WTC11 (cell line): ENCODE results near the gene PSKH1. TPM values are rescaled to one million over a fixed set of nuclear protein-coding genes. Genes with fewer than 3 reads are reported as not detected.
A peak's percentile ranks its signal among the peaks of the same experiment; 100 is the strongest.

Experiments used
- ATAC-seq: fragments of 200-7000 bp; cut with Tn5 transposase; 2 replicates; pipeline ENCODE4 v1.10.0; 2021; ENCODE audit warnings: mild to moderate bottlenecking, moderate library complexity
- CTCF ChIA-PET: fragments of 300-600 bp; sonication (Branson Sonifier 250); formaldehyde crosslinking; loops from one replicate; lab custom pipeline; 2021; ENCODE audit warnings: antibody characterized with exemption; lab: Charles Lee
- POLR2A ChIA-PET: fragments of 350-600 bp; sonication (Branson Sonifier 250); formaldehyde crosslinking; loops from one replicate; lab custom pipeline; 2021; ENCODE audit warnings: antibody characterized with exemption; lab: Charles Lee
- DNase-seq: peaks from one replicate; pipeline ENCODE4 v3.0.0; 2021; ENCODE audit warnings: low spot score
- H3K27ac Mint-ChIP-seq: 2 replicates; pipeline ENCODE4 v1.8.0; 2021; ENCODE audit warnings: mixed read lengths
- H3K27me3 Mint-ChIP-seq: 2 replicates; pipeline ENCODE4 v1.8.0; 2021; ENCODE audit warnings: low read depth, mild to moderate bottlenecking, moderate library complexity, mixed read lengths
- H3K36me3 Mint-ChIP-seq: 2 replicates; pipeline ENCODE4 v1.8.0; 2021; ENCODE audit warnings: mixed read lengths
- H3K4me1 Mint-ChIP-seq: 2 replicates; pipeline ENCODE4 v1.8.0; 2022; ENCODE audit warnings: mixed read lengths
- H3K4me3 Mint-ChIP-seq: 2 replicates; pipeline ENCODE4 v1.8.0; 2021; ENCODE audit warnings: mild to moderate bottlenecking, moderate library complexity, mixed read lengths
- H3K9me3 Mint-ChIP-seq: 2 replicates; pipeline ENCODE4 v1.8.0; 2021; ENCODE audit warnings: mixed read lengths
- ATF1 ChIP-seq: sonication (generic); formaldehyde crosslinking; IDR thresholded peaks from 2 replicates; pipeline ENCODE4 v1.8.1; 2023; ENCODE audit warnings: mild to moderate bottlenecking, moderate library complexity, missing genetic modification reagents
- CREB1 ChIP-seq: sonication (generic); formaldehyde crosslinking; IDR thresholded peaks from 2 replicates; pipeline ENCODE4 v1.8.0; 2023; ENCODE audit warnings: mild to moderate bottlenecking, missing genetic modification reagents
- EMX1 ChIP-seq: fragments of 250-450 bp; sonication (Bioruptor Pico); IDR thresholded peaks from 2 replicates; pipeline ENCODE4 v1.8.0; 2021; ENCODE audit warnings: mild to moderate bottlenecking
- ESRRA ChIP-seq: sonication (generic); formaldehyde crosslinking; IDR thresholded peaks from 2 replicates; pipeline ENCODE4 v1.8.1; 2022; ENCODE audit warnings: mild to moderate bottlenecking, missing genetic modification reagents, borderline replicate concordance
- IRF1 ChIP-seq: sonication (generic); formaldehyde crosslinking; IDR thresholded peaks from 2 replicates; pipeline ENCODE4 v1.8.0; 2023; ENCODE audit warnings: missing genetic modification reagents
- IRF2 ChIP-seq: sonication (generic); formaldehyde crosslinking; IDR thresholded peaks from 2 replicates; pipeline ENCODE4 v1.8.0; 2022; ENCODE audit warnings: low read depth, missing genetic modification reagents, borderline replicate concordance
- NFYB ChIP-seq: sonication (generic); formaldehyde crosslinking; conservative IDR thresholded peaks from 2 replicates; pipeline ENCODE4 v1.8.0; 2022; ENCODE audit warnings: low read depth, missing genetic modification reagents
- NR2C2 ChIP-seq: sonication (generic); formaldehyde crosslinking; IDR thresholded peaks from 2 replicates; pipeline ENCODE4 v1.8.0; 2022; ENCODE audit warnings: mild to moderate bottlenecking, missing genetic modification reagents
- PRRX2 ChIP-seq: fragments of 250-450 bp; sonication (Bioruptor Pico); IDR thresholded peaks from 2 replicates; pipeline ENCODE4 v1.8.0; 2021; ENCODE audit warnings: mild to moderate bottlenecking
- RORB ChIP-seq: fragments of 250-450 bp; sonication (Bioruptor Pico); IDR thresholded peaks from 2 replicates; pipeline ENCODE4 v1.9.0; 2021; ENCODE audit warnings: mild to moderate bottlenecking
- SMAD3 ChIP-seq: sonication (generic); formaldehyde crosslinking; IDR thresholded peaks from 2 replicates; pipeline ENCODE4 v1.8.0; 2022; ENCODE audit warnings: missing genetic modification reagents, mild to moderate bottlenecking, borderline replicate concordance
- ZNF121 ChIP-seq: sonication (generic); formaldehyde crosslinking; IDR thresholded peaks from 2 replicates; pipeline ENCODE4 v1.8.0; 2023; ENCODE audit warnings: missing genetic modification reagents
- ZNF263 ChIP-seq: sonication (generic); formaldehyde crosslinking; IDR thresholded peaks from 2 replicates; pipeline ENCODE4 v1.8.1; 2022; ENCODE audit warnings: low read depth, mild to moderate bottlenecking, moderate library complexity, missing genetic modification reagents
- ZNF423 ChIP-seq: fragments of 250-450 bp; sonication (Bioruptor Pico); IDR thresholded peaks from 2 replicates; pipeline ENCODE4 v2.1.2; 2022; ENCODE audit warnings: mild to moderate bottlenecking, moderate library complexity
- total RNA-seq: library from RNA; stranded (reverse); gene quantifications from 3 replicates; pipeline ENCODE4 v1.2.3, GENCODE V29; 2021
- TF ChIP-seq, protein P1 (sequence below): fragments of 250-450 bp; sonication (Bioruptor Pico); IDR thresholded peaks from 2 replicates; pipeline ENCODE4 v1.9.0; 2021; ENCODE audit warnings: mild to moderate bottlenecking
- TF ChIP-seq, protein P2 (sequence below): sonication (generic); formaldehyde crosslinking; IDR thresholded peaks from 2 replicates; pipeline ENCODE4 v1.8.1; 2022; ENCODE audit warnings: low read depth, mild to moderate bottlenecking, moderate library complexity, missing genetic modification reagents, borderline replicate concordance
- TF ChIP-seq, protein P3 (sequence below): fragments of 250-450 bp; sonication (Bioruptor Pico); IDR thresholded peaks from 2 replicates; pipeline ENCODE4 v1.9.0; 2021; ENCODE audit warnings: mild to moderate bottlenecking
- TF ChIP-seq, protein P4 (sequence below): sonication (generic); formaldehyde crosslinking; IDR thresholded peaks from 2 replicates; pipeline ENCODE4 v1.8.1; 2023; ENCODE audit warnings: mild to moderate bottlenecking, missing genetic modification reagents, borderline replicate concordance
- TF ChIP-seq, protein P5 (sequence below): sonication (generic); formaldehyde crosslinking; IDR thresholded peaks from 2 replicates; pipeline ENCODE4 v1.8.0; 2022; ENCODE audit warnings: missing genetic modification reagents
- TF ChIP-seq, protein P6 (sequence below): fragments of 250-450 bp; sonication (Bioruptor Pico); conservative IDR thresholded peaks from 2 replicates; pipeline ENCODE4 v1.9.0; 2021; ENCODE audit warnings: mild to moderate bottlenecking

The PSKH1 gene
- total RNA-seq, 1 experiment from 2014 or later: 32.6 TPM

DNA sequence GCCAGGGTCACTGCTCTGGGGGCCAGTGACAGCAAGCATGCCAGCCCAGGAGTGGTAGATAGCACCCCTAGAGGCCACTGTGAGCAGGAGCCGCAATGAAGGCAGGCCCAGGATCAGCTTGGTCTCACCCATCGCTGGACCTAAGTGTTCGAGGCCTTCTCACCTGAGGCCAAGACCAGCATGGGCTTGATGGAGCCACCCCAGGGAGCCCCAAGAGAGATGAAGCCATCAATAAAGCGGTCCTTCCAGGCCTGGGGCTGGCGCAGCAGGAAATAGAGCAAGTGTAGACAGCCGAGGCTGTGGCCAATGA lies 49.1 kb downstream of the PSKH1 start (continued):
- TF ChIP-seq, protein P1, sequence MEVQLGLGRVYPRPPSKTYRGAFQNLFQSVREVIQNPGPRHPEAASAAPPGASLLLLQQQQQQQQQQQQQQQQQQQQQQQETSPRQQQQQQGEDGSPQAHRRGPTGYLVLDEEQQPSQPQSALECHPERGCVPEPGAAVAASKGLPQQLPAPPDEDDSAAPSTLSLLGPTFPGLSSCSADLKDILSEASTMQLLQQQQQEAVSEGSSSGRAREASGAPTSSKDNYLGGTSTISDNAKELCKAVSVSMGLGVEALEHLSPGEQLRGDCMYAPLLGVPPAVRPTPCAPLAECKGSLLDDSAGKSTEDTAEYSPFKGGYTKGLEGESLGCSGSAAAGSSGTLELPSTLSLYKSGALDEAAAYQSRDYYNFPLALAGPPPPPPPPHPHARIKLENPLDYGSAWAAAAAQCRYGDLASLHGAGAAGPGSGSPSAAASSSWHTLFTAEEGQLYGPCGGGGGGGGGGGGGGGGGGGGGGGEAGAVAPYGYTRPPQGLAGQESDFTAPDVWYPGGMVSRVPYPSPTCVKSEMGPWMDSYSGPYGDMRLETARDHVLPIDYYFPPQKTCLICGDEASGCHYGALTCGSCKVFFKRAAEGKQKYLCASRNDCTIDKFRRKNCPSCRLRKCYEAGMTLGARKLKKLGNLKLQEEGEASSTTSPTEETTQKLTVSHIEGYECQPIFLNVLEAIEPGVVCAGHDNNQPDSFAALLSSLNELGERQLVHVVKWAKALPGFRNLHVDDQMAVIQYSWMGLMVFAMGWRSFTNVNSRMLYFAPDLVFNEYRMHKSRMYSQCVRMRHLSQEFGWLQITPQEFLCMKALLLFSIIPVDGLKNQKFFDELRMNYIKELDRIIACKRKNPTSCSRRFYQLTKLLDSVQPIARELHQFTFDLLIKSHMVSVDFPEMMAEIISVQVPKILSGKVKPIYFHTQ (CRISPR knock-in tag): no peak
- TF ChIP-seq, all 79 proteins: peak for 3

DNA sequence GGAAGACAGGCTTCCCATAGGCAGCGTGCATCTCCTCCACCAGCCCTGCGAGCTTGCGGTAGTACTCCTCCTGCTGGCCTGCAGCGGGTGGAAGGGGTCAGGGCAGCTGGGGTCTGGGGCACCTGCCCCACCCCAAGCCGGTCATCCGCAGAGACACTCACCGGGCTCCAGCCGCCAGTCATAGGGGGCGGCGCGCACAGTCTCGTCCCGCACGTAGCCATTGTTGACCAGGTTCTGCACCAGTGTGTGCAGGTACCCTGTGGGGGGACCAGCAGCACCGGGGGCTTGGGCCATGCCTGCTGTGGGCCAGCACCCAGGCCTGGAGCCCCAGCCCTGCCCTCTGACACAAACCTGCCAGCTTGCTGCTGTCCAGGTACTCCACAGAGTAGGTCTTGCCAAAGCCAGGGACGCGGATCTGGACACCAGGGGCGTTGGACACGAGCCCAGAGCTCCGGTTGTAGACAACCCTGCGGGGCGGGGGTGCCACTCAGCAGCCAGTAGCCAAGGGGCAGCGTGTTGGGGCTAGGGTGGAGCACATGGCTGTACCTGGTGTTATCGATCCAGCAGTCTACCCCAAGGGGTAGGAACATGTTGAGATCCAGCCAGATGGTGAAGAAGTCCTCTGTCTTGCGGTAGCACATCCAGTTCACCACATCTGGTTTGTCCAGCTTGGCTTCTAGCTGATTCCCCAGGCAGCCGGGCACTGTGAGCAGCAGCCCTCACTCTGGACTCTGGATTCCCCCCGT lies 49.6 kb downstream of the PSKH1 start:
- H3K4me1 Mint-ChIP-seq: 0 out of 2 replicates have a peak, but pooled peaks cover 4% of the 10 kb centered on the region
- ChIA-PET CTCF (interaction anchor here (0.6 to 5.4 kb wide), 36 partner anchors 8 to 422 kb away, joined by 3 to 61 read pairs (median 5); partner anchors contain the start of genes DDX28, DUS2, NFATC3 and NRN1L), POLR2A (interaction anchor here (0.8 to 1.2 kb wide), 2 partner anchors 50 to 59 kb away, joined by 3 to 4 read pairs; partner anchors contain the start of gene PSKH1)
- H3K9me3 Mint-ChIP-seq: no peaks in the 10 kb centered on the region
- ATAC-seq (peak; percentile 44), DNase-seq (no peak)
- no peak overlapping the region for H3K4me3 Mint-ChIP-seq
- H3K36me3 Mint-ChIP-seq: peaks cover 14% of the 10 kb centered on the region
- no peak overlapping the region for H3K27ac Mint-ChIP-seq
- H3K27me3 Mint-ChIP-seq: no peaks in the 10 kb centered on the region
- TF ChIP-seq PRRX2 (CRISPR knock-in tag): 0 out of 2 replicates have a peak, but pooled peaks have one; percentile 1
- TF ChIP-seq ZNF121: peak; percentile 89
- TF ChIP-seq NFYB (CRISPR knock-in tag): no peak
- TF ChIP-seq ATF1: no peak
- no peak for TF ChIP-seq NR2C2 (CRISPR knock-in tag)
- TF ChIP-seq, protein P2, sequence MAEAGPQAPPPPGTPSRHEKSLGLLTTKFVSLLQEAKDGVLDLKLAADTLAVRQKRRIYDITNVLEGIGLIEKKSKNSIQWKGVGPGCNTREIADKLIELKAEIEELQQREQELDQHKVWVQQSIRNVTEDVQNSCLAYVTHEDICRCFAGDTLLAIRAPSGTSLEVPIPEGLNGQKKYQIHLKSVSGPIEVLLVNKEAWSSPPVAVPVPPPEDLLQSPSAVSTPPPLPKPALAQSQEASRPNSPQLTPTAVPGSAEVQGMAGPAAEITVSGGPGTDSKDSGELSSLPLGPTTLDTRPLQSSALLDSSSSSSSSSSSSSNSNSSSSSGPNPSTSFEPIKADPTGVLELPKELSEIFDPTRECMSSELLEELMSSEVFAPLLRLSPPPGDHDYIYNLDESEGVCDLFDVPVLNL: no peak
- no peak for TF ChIP-seq SMAD3
- no peak for TF ChIP-seq IRF2 (CRISPR knock-in tag)
- TF ChIP-seq, protein P3, sequence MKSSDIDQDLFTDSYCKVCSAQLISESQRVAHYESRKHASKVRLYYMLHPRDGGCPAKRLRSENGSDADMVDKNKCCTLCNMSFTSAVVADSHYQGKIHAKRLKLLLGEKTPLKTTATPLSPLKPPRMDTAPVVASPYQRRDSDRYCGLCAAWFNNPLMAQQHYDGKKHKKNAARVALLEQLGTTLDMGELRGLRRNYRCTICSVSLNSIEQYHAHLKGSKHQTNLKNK (CRISPR knock-in tag): no peak
- TF ChIP-seq, protein P4, sequence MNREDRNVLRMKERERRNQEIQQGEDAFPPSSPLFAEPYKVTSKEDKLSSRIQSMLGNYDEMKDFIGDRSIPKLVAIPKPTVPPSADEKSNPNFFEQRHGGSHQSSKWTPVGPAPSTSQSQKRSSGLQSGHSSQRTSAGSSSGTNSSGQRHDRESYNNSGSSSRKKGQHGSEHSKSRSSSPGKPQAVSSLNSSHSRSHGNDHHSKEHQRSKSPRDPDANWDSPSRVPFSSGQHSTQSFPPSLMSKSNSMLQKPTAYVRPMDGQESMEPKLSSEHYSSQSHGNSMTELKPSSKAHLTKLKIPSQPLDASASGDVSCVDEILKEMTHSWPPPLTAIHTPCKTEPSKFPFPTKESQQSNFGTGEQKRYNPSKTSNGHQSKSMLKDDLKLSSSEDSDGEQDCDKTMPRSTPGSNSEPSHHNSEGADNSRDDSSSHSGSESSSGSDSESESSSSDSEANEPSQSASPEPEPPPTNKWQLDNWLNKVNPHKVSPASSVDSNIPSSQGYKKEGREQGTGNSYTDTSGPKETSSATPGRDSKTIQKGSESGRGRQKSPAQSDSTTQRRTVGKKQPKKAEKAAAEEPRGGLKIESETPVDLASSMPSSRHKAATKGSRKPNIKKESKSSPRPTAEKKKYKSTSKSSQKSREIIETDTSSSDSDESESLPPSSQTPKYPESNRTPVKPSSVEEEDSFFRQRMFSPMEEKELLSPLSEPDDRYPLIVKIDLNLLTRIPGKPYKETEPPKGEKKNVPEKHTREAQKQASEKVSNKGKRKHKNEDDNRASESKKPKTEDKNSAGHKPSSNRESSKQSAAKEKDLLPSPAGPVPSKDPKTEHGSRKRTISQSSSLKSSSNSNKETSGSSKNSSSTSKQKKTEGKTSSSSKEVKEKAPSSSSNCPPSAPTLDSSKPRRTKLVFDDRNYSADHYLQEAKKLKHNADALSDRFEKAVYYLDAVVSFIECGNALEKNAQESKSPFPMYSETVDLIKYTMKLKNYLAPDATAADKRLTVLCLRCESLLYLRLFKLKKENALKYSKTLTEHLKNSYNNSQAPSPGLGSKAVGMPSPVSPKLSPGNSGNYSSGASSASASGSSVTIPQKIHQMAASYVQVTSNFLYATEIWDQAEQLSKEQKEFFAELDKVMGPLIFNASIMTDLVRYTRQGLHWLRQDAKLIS (CRISPR knock-in tag): 0 out of 2 replicates have a peak, but pooled peaks have one; percentile 2
- TF ChIP-seq EMX1 (CRISPR knock-in tag): no peak
- TF ChIP-seq CREB1 (CRISPR knock-in tag): no peak
- TF ChIP-seq RORB (CRISPR knock-in tag): no peak
- TF ChIP-seq IRF1 (CRISPR knock-in tag): no peak
- 0 out of 2 replicates have a peak, but pooled peaks have one; percentile 11 for TF ChIP-seq ESRRA (CRISPR knock-in tag)
- TF ChIP-seq, protein P5, sequence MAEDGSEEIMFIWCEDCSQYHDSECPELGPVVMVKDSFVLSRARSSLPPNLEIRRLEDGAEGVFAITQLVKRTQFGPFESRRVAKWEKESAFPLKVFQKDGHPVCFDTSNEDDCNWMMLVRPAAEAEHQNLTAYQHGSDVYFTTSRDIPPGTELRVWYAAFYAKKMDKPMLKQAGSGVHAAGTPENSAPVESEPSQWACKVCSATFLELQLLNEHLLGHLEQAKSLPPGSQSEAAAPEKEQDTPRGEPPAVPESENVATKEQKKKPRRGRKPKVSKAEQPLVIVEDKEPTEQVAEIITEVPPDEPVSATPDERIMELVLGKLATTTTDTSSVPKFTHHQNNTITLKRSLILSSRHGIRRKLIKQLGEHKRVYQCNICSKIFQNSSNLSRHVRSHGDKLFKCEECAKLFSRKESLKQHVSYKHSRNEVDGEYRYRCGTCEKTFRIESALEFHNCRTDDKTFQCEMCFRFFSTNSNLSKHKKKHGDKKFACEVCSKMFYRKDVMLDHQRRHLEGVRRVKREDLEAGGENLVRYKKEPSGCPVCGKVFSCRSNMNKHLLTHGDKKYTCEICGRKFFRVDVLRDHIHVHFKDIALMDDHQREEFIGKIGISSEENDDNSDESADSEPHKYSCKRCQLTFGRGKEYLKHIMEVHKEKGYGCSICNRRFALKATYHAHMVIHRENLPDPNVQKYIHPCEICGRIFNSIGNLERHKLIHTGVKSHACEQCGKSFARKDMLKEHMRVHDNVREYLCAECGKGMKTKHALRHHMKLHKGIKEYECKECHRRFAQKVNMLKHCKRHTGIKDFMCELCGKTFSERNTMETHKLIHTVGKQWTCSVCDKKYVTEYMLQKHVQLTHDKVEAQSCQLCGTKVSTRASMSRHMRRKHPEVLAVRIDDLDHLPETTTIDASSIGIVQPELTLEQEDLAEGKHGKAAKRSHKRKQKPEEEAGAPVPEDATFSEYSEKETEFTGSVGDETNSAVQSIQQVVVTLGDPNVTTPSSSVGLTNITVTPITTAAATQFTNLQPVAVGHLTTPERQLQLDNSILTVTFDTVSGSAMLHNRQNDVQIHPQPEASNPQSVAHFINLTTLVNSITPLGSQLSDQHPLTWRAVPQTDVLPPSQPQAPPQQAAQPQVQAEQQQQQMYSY (CRISPR knock-in tag): no peak
- TF ChIP-seq ZNF423 (CRISPR knock-in tag): no peak
- no peak for TF ChIP-seq ZNF263
- TF ChIP-seq, protein P6, sequence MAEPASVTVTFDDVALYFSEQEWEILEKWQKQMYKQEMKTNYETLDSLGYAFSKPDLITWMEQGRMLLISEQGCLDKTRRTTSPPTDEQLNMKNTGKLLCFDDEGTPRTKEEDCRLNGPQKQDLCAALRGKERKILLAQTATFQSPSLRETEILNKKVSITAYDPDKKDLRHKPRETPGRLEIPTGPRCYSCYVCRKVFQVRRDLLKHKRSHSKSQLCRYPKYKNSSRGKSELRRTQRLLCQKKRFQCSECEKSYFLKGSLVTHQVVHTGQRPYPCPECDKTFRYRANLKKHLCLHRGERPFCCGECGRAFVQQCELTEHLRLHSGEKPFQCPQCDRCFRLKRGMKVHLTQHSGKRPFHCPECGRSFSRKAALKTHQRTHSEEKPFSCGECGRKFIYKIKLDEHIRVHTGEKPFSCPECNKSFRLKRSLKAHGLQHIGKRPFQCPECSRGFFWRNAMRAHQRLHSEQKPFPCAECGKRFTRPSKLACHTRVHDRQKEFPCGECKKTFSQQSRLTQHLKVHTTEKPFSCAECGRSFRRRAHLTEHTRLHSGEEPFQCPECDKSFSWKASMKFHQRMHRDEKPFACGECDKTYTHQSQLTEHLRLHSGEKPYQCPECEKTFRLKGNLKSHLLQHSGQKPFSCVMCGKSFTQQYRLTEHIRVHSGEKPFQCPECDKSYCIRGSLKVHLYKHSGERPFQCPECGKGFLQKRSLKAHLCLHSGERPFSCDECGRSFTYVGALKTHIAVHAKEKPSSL: no peak
